ENCODE results near the gene TSPY10.
"Not testable (repeated sequence)": the region's sequence is repeated elsewhere in the genome, so short reads cannot be mapped to it uniquely, and the experiment has no call there.

Gene TSPY10

GRCh38 chrY:9527580-9527979 is at the start of gene TSPY10:
Gene TSPY10 (plus strand): TSS chrY:9527880. CDS start chrY:9527926, 46 bp downstream.
- not testable (repeated sequence) for H3K27ac ChIP-seq (ENCODE audit: low read depth, low read length); H3K27me3 ChIP-seq (ENCODE audit: control insufficient read depth, insufficient read depth, low read length); H3K4me1 ChIP-seq (ENCODE audit: control insufficient read depth, insufficient read depth, low read length); H3K4me3 ChIP-seq (ENCODE audit: low read depth, low read length); H3K9me3 ChIP-seq (ENCODE audit: control insufficient read depth, insufficient read depth, low read depth, low read length); H3K9ac ChIP-seq (ENCODE audit: low read length); H3K36me3 ChIP-seq (ENCODE audit: control insufficient read depth, insufficient read depth, low read length)

- not testable (repeated sequence) for H3K9ac ChIP-seq (ENCODE audit: low read length); H3K36me3 ChIP-seq (ENCODE audit: control insufficient read depth, insufficient read depth, low read length); H3K27ac ChIP-seq (ENCODE audit: low read depth, low read length); H3K4me3 ChIP-seq (ENCODE audit: low read depth, low read length); H3K27me3 ChIP-seq (ENCODE audit: control insufficient read depth, insufficient read depth, low read length); H3K4me1 ChIP-seq (ENCODE audit: control insufficient read depth, insufficient read depth, low read length); H3K9me3 ChIP-seq (ENCODE audit: control insufficient read depth, insufficient read depth, low read depth, low read length)
These were observed 40.7 kb upstream of the TSPY10 start, which contains the start of gene TSPY9 for GRCh38 chrY:9486967-9487366. Gene TSPY9 (plus strand): TSS chrY:9487267. CDS start chrY:9487313, 46 bp downstream.

GRCh38 chrY:9504396-9504795 is 23.3 kb upstream of the TSPY10 start:
- H3K9ac ChIP-seq (ENCODE audit: low read length); H3K4me1 ChIP-seq (ENCODE audit: control insufficient read depth, insufficient read depth, low read length); H3K9me3 ChIP-seq (ENCODE audit: control insufficient read depth, insufficient read depth, low read depth, low read length); H3K27ac ChIP-seq (ENCODE audit: low read depth, low read length); H3K36me3 ChIP-seq (ENCODE audit: control insufficient read depth, insufficient read depth, low read length); H3K4me3 ChIP-seq (ENCODE audit: low read depth, low read length); H3K27me3 ChIP-seq (ENCODE audit: control insufficient read depth, insufficient read depth, low read length): not testable (repeated sequence)

GRCh38 chrY:9516287-9516686 is 11.4 kb upstream of the TSPY10 start:
- not testable (repeated sequence) for H3K27ac ChIP-seq (ENCODE audit: low read depth, low read length); H3K4me3 ChIP-seq (ENCODE audit: low read depth, low read length); H3K27me3 ChIP-seq (ENCODE audit: control insufficient read depth, insufficient read depth, low read length); H3K36me3 ChIP-seq (ENCODE audit: control insufficient read depth, insufficient read depth, low read length); H3K4me1 ChIP-seq (ENCODE audit: control insufficient read depth, insufficient read depth, low read length); H3K9ac ChIP-seq (ENCODE audit: low read length); H3K9me3 ChIP-seq (ENCODE audit: control insufficient read depth, insufficient read depth, low read depth, low read length)

All from HUES6 (cell line).